Measurements from ENCODE around the gene YES1. TPM values are rescaled to one million over a fixed set of nuclear protein-coding genes. Genes with fewer than 3 reads are reported as not detected.
A peak's percentile ranks its signal among the peaks of the same experiment; 100 is the strongest.
"Not testable (repeated sequence)": the region's sequence is repeated elsewhere in the genome, so short reads cannot be mapped to it uniquely, and the experiment has no call there.

YES1 gene
- total RNA-seq, 2 experiments from 2014 or later, result 9.2 to 10.1 TPM

DNA sequence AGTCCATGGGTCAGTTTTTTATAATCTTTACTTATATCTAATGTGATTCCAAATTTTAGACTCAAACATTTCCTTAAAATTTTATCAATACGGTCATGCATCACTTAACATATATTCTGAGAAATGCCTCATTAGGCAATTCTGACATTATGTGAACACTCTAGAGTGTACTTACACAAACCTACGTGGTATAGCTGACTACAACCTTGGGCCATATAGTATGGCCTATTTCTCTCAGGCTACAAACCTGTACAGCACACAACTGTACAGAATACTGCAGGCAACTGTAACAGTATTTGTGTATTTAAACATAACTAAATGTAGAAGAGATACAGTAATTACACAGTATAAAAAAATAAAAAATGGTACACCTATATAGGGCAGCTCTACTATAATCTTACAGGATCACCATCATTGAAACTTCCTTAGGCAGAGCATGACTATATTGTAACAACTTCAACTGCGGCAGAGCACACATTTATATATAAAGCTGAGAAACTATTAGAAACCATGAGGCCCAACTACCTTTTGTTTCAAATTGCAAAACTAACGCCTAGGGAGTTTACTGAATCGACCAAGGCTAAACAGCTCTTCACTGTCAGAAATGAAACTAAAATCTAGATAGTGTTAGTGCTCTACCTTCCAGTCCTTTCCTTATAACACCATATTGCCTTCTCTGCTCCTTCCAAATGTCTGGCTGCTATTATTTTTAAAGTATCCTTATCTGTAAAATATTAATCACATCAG is 6.9 kb downstream of the YES1 start:
- POLR2A ChIA-PET, result interaction anchor here (0.6 to 0.7 kb wide), 2 partner anchors 77 to 131 kb away, joined by 3 to 5 read pairs; no protein-coding TSS in a partner anchor

DNA sequence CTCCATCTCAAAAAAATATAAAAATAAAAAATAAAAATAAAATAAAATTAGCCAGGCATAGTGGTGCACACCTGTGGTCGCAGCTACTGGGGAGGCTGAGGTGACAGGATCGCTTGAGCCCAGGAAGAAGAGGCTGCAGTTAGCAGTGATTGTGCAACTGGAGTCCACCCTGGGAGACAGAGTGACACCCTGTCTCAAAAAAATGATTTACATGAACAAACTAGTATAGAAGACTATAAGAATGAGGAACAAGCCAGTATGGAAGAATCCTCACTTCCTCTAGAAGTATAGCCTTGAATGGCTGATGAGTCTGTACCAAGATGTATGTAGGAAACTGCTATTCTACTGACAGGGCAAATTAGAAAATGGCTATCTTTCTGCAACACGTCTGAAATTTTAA is 10.9 kb downstream of the YES1 start:
- CTCF ChIA-PET, result interaction anchor here (1.1 to 1.4 kb wide), 2 partner anchors 14 to 89 kb away, joined by 3 to 5 read pairs; partner anchors contain the start of gene ENOSF1
- no peak overlapping the region for H3K4me3 Mint-ChIP-seq
- no peak for DNase-seq
- H3K36me3 Mint-ChIP-seq (ENCODE audit: low read depth), result peaks cover 11% of the 10 kb centered on the region
- H3K27ac Mint-ChIP-seq, result no peak overlapping the region
- H3K4me1 Mint-ChIP-seq, result peaks cover 43% of the 10 kb centered on the region
- H3K27me3 Mint-ChIP-seq, result no peaks in the 10 kb centered on the region
- POLR2A ChIA-PET, result no interaction called here
- H3K9me3 Mint-ChIP-seq, result no peaks in the 10 kb centered on the region

More for the DNA sequence above, 6.9 kb downstream of the YES1 start:
- Mint-ChIP-seq H3K4me3 (peak overlapping the region; percentile 71), H3K4me1 (peaks cover 59% of the 10 kb centered on the region), H3K27ac (peak overlapping the region; percentile 90), H3K9me3 (no peaks in the 10 kb centered on the region), H3K27me3 (no peaks in the 10 kb centered on the region), H3K36me3 (ENCODE audit: low read depth) (peaks cover 22% of the 10 kb centered on the region)
- CTCF ChIA-PET, result interaction anchor here (0.6 to 1.5 kb wide), 2 partner anchors 12 to 75 kb away, joined by 3 to 4 read pairs; no protein-coding TSS in a partner anchor
- no peak for DNase-seq

DNA sequence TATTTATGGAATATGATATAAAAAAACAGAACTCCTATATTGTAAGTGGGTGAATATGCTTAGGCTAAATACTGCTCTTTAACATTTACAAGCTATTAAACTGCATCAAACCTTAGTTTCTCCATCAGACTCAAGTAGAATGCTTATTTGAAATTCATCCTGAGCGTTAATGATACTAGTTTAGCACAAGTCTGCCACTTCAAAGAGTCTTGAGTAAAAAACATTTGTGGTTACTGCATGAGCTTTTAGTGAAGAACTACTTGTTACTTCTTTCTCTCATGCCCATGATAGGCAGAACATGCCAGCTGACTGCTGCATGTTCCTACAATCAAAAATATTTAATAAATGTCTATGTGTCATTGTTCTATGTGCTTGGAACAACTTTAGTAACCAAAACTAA is 12.1 kb downstream of the YES1 start:
- Mint-ChIP-seq H3K4me1 (peaks cover 39% of the 10 kb centered on the region), H3K4me3 (no peak overlapping the region)
- CTCF ChIA-PET, result interaction anchor here (0.9 to 1.2 kb wide), 4 partner anchors 11 to 25 kb away, joined by 3 to 4 read pairs (median 3); no protein-coding TSS in a partner anchor

DNA sequence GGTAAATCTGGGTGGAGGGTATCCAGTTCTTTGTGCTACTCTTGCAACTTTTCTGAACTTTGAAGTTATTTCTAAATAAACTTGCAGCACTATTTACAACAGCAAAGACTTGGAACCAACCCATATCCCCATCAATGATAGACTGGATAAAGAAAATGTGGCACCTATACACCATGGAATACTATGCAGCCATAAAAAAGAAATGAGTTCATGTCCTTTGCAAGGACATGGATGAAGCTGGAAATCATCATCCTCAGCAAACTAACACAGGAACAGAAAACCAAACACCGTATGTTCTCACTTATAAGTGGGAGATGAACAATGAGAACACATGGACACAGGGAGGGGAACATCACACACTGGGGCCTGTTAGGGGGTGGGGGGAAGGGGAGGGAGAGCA is 16.7 kb downstream of the YES1 start:
- H3K4me3 Mint-ChIP-seq; H3K27ac Mint-ChIP-seq; POLR2A ChIA-PET; H3K36me3 Mint-ChIP-seq (ENCODE audit: low read depth); H3K27me3 Mint-ChIP-seq; H3K9me3 Mint-ChIP-seq; DNase-seq: not testable (repeated sequence)
- CTCF ChIA-PET, result interaction anchor here (2.5 kb wide), 1 partner anchor 13 kb away, joined by 10 read pairs; no protein-coding TSS in a partner anchor
- peaks cover 32% of the 10 kb centered on the region for H3K4me1 Mint-ChIP-seq

More for the DNA sequence above, 12.1 kb downstream of the YES1 start:
- H3K27me3 Mint-ChIP-seq, result no peaks in the 10 kb centered on the region
- DNase-seq, result no peak
- H3K27ac Mint-ChIP-seq, result no peak overlapping the region
- H3K36me3 Mint-ChIP-seq (ENCODE audit: low read depth), result peaks cover 14% of the 10 kb centered on the region
- POLR2A ChIA-PET, result no interaction called here
- peaks cover 6% of the 10 kb centered on the region for H3K9me3 Mint-ChIP-seq

DNA sequence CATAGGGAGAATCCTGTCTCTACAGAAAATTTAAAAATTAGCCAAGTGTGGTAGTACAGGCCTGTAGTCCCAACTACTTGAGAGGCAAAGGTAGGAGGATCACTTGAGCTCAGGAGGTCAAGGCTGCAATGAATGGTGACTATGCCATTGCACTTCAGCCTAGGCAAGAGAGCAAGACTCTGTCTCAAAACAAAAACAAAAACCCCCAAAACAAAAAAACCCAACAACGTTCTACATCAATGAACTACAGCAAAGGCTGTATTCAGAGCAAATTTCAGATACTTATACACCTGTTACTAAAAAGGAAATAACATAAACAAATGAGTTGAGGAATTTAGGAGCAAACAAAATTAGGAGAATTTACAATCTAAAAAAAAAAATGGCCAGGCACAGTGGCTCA is 22.6 kb downstream of the YES1 start:
- Mint-ChIP-seq H3K27ac (no peak overlapping the region), H3K27me3 (no peaks in the 10 kb centered on the region), H3K4me3 (no peak overlapping the region), H3K36me3 (ENCODE audit: low read depth) (no peaks in the 10 kb centered on the region), H3K9me3 (no peaks in the 10 kb centered on the region), H3K4me1 (peaks cover 16% of the 10 kb centered on the region)
- ChIA-PET POLR2A (no interaction called here), CTCF (interaction anchor here (1.4 kb wide), 1 partner anchor 40 kb away, joined by 3 read pairs; no protein-coding TSS in a partner anchor)
- DNase-seq, result no peak

DNA sequence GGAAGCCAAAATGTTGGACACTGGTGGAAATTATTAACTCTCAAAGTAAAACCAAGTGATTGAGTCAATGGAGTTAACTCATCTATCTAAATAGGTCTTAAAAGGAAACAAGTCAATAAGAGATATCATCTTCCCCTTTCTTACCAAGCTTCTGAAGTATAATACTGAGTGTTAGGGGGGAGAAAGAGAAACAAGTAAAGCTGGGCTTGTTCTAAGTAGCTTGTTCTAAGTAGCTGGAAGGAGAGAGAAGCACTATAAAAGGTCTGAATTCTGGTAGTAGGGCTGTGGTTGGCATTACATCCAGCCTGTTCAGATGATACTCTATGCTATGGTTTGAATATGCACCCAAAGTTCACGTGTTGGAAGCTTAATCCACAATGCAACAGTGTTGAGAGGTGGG is 26.8 kb downstream of the YES1 start:
- Mint-ChIP-seq H3K9me3 (no peaks in the 10 kb centered on the region), H3K36me3 (ENCODE audit: low read depth) (no peaks in the 10 kb centered on the region), H3K27ac (no peak overlapping the region), H3K27me3 (no peaks in the 10 kb centered on the region), H3K4me1 (peaks cover 19% of the 10 kb centered on the region), H3K4me3 (no peak overlapping the region)
- no peak for DNase-seq
- ChIA-PET POLR2A (no interaction called here), CTCF (interaction anchor here (0.6 kb wide), 1 partner anchor 50 kb away, joined by 3 read pairs; no protein-coding TSS in a partner anchor)

DNA sequence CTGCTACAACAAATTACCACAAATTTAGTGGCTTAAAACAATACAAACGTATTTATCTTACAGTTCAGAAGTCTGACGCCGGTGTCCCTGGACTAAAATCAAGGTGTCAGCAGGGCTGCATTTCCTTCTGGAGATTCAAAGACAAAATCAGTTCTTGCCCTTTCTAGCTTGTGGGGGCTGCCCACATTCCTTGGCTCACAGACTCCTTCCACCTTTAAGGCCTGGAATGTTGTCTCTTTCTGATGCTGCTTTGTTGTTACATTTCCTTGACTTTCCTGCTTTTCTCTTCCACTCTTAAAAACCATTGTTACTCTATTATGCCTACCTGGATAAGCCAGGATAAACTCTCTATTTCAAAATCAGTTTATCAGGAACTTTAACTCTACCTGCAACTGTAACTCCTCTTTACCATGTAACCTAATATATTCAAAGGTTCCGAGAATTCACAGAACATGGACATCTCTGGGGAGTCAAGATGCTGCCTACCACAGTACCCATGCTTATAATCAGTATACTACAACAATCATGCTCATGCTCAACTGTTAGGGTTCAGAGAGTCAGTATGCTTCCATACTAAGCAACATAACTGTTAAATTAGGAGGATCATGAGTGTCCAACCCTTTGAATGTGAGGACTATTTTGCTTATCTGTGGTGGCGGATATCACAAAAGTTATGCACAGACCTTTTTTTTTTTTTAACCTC is 27.4 kb downstream of the YES1 start:
- no peak for DNase-seq
- POLR2A ChIA-PET, result no interaction called here
- Mint-ChIP-seq H3K27ac (no peak overlapping the region), H3K4me3 (no peak overlapping the region), H3K27me3 (no peaks in the 10 kb centered on the region), H3K4me1 (peaks cover 19% of the 10 kb centered on the region), H3K36me3 (ENCODE audit: low read depth) (no peaks in the 10 kb centered on the region), H3K9me3 (no peaks in the 10 kb centered on the region)
- CTCF ChIA-PET, result no interaction called here

DNA sequence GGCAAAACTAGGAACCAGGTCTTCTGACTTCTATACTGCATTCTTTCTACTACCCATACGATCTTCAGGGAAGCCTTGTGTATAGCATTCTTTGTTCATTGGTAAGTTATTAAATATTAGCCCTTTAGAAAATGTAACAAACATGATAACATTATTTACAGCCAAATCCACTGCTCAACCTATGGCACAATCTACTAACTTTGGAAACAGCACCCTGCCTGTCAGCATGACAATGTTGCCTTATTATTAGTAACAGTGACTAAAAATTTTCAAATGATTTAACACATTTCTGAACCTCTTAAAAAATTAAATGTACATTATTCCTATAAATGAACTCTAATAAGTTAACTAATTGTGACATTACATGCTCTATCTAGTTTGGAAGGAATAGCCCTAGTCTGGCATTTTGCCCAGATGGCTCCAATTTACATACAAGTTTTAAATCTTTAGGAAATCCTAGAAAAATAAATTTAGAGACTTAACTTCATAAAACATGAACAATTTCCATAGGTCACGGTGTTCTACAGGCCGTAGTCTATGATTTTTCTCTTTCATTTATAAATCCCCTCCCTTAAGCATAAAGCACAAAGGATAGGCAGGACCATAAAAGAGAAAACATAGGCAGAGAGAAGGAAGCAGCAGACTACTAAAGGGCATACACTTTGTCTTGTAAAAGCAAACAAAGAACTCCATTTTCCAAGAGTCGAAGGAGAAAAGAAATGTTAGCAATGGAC is 33.7 kb downstream of the YES1 start:
- POLR2A ChIA-PET, result no interaction called here
- no peak for DNase-seq
- H3K36me3 Mint-ChIP-seq (ENCODE audit: low read depth), result peaks cover 6% of the 10 kb centered on the region
- no peak overlapping the region for H3K4me3 Mint-ChIP-seq
- no peaks in the 10 kb centered on the region for H3K27me3 Mint-ChIP-seq
- H3K4me1 Mint-ChIP-seq, result peaks cover 4% of the 10 kb centered on the region
- no peak overlapping the region for H3K27ac Mint-ChIP-seq
- no peaks in the 10 kb centered on the region for H3K9me3 Mint-ChIP-seq
- CTCF ChIA-PET, result interaction anchor here (1.0 kb wide), 1 partner anchor 61 kb away, joined by 3 read pairs; no protein-coding TSS in a partner anchor

DNA sequence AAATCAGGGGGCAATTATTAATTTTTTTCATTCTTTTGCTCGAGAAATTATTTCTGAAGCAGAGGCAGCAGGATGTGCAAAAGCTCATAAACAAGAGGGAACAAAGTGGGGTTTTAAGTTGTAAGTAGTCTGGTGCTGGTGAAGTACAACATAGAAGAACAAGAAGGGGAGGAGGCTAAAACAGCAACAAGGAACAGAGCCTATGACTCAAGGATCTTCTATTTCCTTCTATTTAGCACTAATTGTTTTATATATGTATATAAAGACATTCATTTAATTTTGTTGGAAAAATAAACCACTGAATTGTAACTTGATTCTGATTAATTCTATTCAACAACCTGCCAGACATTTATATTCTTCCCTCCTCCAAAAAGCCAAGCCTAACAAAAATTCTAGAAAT is 35.0 kb downstream of the YES1 start:
- POLR2A ChIA-PET, result no interaction called here
- H3K4me1 Mint-ChIP-seq, result peaks cover 2% of the 10 kb centered on the region

DNA sequence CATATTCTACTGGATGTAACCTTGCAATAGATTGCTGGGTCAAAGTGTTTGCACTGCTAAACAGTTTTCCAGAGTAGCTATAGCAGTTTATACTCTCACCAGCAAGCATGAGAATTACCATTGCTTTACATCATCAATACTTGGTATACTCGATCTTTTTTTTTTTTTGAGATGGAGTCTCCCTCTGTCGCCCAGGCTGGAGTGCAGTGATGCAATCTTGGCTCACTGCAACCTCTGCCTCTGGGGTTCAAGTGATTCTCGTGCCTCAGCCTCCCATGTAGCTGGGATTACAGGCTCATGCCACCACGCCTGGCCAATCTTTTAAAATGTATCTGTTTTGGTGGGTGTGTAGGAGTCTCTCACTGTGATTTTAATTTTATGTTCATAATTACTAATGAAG is 36.0 kb downstream of the YES1 start:
- H3K4me3 Mint-ChIP-seq; CTCF ChIA-PET; H3K4me1 Mint-ChIP-seq; H3K27me3 Mint-ChIP-seq; H3K36me3 Mint-ChIP-seq (ENCODE audit: low read depth); H3K9me3 Mint-ChIP-seq; H3K27ac Mint-ChIP-seq; DNase-seq; POLR2A ChIA-PET: not testable (repeated sequence)

More for the DNA sequence above, 35.0 kb downstream of the YES1 start:
- no peak for DNase-seq
- H3K9me3 Mint-ChIP-seq, result no peaks in the 10 kb centered on the region
- no peak overlapping the region for H3K4me3 Mint-ChIP-seq
- H3K27me3 Mint-ChIP-seq, result no peaks in the 10 kb centered on the region
- no peak overlapping the region for H3K27ac Mint-ChIP-seq
- peaks cover 6% of the 10 kb centered on the region for H3K36me3 Mint-ChIP-seq (ENCODE audit: low read depth)
- CTCF ChIA-PET, result interaction anchor here (1.0 kb wide), 1 partner anchor 62 kb away, joined by 3 read pairs; no protein-coding TSS in a partner anchor

DNA sequence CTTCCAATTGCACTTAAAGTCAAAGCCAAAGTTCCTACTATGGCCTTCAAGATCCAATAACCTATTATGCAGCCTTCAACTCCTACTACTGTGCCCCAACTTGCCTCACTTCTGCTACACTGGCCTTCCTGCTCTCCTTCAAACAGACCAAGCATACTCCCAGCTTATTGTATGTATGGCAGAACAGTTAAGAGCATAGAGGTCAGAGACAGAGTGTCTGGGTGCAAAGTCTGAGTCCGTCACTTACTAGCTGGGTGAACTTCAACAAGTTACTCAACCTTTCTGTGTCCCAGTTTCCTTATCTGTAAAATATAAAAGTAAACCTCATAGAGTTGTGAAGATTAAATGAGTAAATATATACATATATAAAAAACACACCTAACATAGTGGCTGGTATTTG is 37.2 kb downstream of the YES1 start:
- Mint-ChIP-seq H3K27ac (no peak overlapping the region), H3K4me1 (peaks cover 4% of the 10 kb centered on the region), H3K9me3 (no peaks in the 10 kb centered on the region), H3K36me3 (ENCODE audit: low read depth) (peaks cover 6% of the 10 kb centered on the region), H3K27me3 (no peaks in the 10 kb centered on the region), H3K4me3 (no peak overlapping the region)
- POLR2A ChIA-PET, result no interaction called here
- CTCF ChIA-PET, result no interaction called here
- no peak for DNase-seq

DNA sequence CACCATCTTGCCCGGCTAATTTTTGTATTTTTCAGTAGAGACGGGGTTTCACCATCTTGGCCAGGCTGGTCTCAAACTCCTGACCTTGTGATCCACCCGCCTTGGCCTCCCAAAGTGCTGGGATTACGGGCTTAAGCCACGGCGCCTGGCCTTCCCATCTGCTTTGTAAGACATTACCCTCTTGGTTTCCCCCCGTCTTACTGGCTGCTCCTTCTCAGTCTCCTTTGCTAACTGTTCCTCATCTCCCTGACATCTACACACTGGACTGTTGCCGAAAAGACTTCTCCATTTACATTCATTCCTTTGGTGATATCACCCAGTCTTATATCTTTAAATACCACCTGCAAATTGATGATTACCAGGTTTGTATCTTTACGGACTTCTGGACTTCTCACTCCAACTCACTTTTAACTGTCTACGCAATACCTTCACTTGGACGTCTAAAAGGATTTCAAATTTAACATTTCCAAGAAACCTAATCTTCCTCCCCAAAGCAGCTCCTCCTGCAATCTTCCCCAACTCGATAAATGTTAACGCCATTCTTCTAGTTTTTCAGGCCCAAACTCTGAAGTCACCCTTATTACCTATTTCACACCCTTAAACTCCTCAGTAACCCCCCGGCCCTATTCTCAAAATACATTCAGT is 37.9 kb downstream of the YES1 start:
- no peaks in the 10 kb centered on the region for H3K27me3 Mint-ChIP-seq
- no peak overlapping the region for H3K4me3 Mint-ChIP-seq
- H3K36me3 Mint-ChIP-seq (ENCODE audit: low read depth), result peaks cover 6% of the 10 kb centered on the region
- no peak overlapping the region for H3K27ac Mint-ChIP-seq
- no peaks in the 10 kb centered on the region for H3K9me3 Mint-ChIP-seq
- ChIA-PET CTCF (no interaction called here), POLR2A (no interaction called here)
- DNase-seq, result no peak
- H3K4me1 Mint-ChIP-seq, result peaks cover 4% of the 10 kb centered on the region

Data from activated CD4-positive, alpha-beta T cell treated with anti-CD3 and anti-CD28 coated beads, Interleukin-2, amount 10 ng/mL, durations not matched to agents 7 days and 5 days (primary cell).